Bronchial epithelial cell (primary cell): ENCODE measurements around the gene ZFP1. TPM values are rescaled to one million over a fixed set of nuclear protein-coding genes. Genes with fewer than 3 reads are reported as not detected.

Experiments used
- DNase-seq: peaks from one replicate; pipeline ENCODE4 v3.0.0-alpha.2; 2010; ENCODE audit warnings: low read depth
- FAIRE-seq: peaks from 2 replicates; lab custom pipeline; 2011; peaks lifted over from hg19 to GRCh38; lab: Jason Lieb, UNC
- H3K27me3 ChIP-seq: 2 replicates; pipeline ENCODE4 v1.5.1; 2011; ENCODE audit warnings: low read length; ENCODE audit not compliant: control insufficient read depth, insufficient read depth
- H3K36me3 ChIP-seq: 2 replicates; pipeline ENCODE4 v1.5.1; 2011; ENCODE audit warnings: low read length; ENCODE audit not compliant: control insufficient read depth, insufficient read depth
- H3K4me3 ChIP-seq: 2 replicates; pipeline ENCODE4 v1.5.1; 2011; ENCODE audit warnings: mild to moderate bottlenecking, low read depth, low read length, control low read depth
- total RNA-seq: library from RNA; depleted of rRNA; stranded (reverse); fragments of >200 nt; gene quantifications from 2 replicates; pipeline ENCODE4 v1.2.1, GENCODE V29; 2014
- TF ChIP-seq, protein P1 (sequence below): IDR thresholded peaks from 2 replicates; pipeline ENCODE4 v1.5.1; 2011; ENCODE audit warnings: mild to moderate bottlenecking, moderate library complexity, low read length, control low read depth, inconsistent platforms; ENCODE audit not compliant: insufficient read depth, severe bottlenecking

Gene ZFP1
- total RNA-seq, 1 donor from 2014 or later, result 10.5 TPM

DNA sequence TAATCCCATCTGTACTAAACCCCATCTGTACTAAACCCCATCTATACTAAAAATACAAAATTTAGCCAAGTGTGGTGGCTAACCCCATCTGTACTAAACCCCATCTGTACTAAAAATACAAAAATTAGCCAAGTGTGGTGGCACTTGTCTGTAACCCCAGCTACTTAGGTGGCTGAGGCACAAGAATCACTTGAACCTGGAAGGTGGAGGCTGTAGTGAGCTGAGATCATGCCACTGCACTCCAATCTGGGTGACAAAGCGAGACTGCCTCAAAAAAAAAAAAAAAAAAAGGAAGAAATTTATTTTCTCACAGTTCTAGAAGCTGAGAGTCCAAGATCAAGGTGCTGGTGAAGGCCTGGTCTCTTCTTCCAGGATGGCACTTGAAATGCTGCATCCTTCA, 12.1 kb downstream of the ZFP1 start:
- Histone ChIP-seq H3K4me3 (no peak overlapping the region), H3K27me3 (no peaks in the 10 kb centered on the region), H3K36me3 (peaks cover 1% of the 10 kb centered on the region)
- DNase-seq (no peak), FAIRE-seq (no peak)
- TF ChIP-seq, protein P1, sequence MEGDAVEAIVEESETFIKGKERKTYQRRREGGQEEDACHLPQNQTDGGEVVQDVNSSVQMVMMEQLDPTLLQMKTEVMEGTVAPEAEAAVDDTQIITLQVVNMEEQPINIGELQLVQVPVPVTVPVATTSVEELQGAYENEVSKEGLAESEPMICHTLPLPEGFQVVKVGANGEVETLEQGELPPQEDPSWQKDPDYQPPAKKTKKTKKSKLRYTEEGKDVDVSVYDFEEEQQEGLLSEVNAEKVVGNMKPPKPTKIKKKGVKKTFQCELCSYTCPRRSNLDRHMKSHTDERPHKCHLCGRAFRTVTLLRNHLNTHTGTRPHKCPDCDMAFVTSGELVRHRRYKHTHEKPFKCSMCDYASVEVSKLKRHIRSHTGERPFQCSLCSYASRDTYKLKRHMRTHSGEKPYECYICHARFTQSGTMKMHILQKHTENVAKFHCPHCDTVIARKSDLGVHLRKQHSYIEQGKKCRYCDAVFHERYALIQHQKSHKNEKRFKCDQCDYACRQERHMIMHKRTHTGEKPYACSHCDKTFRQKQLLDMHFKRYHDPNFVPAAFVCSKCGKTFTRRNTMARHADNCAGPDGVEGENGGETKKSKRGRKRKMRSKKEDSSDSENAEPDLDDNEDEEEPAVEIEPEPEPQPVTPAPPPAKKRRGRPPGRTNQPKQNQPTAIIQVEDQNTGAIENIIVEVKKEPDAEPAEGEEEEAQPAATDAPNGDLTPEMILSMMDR, result no peak

DNA sequence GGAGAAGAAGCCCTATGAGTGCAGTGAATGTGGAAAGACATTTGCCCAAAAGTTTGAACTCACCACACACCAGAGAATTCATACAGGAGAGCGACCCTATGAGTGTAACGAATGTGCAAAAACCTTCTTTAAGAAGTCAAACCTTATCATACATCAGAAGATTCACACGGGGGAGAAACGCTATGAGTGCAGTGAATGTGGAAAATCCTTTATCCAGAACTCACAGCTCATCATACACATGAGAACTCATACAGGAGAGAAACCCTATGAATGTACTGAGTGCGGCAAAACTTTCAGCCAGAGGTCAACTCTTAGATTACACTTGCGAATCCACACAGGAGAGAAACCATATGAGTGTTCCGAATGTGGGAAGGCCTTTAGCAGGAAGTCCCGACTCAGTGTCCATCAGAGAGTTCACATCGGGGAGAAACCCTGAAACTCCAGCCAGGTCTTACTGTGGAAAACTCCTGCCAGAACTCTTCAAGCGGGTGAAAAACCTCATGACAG, 21.6 kb downstream of the ZFP1 start:
- DNase-seq (no peak), FAIRE-seq (no peak)
- no peaks in the 10 kb centered on the region for H3K27me3 ChIP-seq
- H3K4me3 ChIP-seq, result no peak overlapping the region
- H3K36me3 ChIP-seq, result peaks cover 6% of the 10 kb centered on the region
- TF ChIP-seq, protein P1, result no peak

DNA sequence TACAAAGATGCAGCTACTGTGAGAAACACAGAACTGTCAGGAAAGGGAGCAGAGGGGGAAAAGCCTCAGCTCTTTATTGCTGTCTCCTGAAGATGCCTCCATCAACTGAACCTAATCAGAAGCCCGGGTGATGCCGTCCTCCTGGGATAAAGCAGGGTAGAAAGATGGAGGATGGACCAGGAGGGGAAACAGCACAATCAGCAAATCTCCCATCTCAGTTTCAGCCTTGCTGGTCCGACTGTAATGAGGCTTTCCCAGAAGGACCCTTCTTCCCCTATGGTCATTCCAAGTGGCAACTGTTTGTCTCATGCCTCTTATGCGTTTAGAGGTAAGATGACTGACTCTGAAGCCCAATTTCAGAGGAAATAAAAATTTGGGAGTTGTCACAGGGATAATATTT, 24.3 kb downstream of the ZFP1 start:
- Histone ChIP-seq H3K27me3 (no peaks in the 10 kb centered on the region), H3K4me3 (no peak overlapping the region), H3K36me3 (peaks cover 4% of the 10 kb centered on the region)
- no peak for FAIRE-seq
- DNase-seq, result no peak
- TF ChIP-seq, protein P1, result no peak

DNA sequence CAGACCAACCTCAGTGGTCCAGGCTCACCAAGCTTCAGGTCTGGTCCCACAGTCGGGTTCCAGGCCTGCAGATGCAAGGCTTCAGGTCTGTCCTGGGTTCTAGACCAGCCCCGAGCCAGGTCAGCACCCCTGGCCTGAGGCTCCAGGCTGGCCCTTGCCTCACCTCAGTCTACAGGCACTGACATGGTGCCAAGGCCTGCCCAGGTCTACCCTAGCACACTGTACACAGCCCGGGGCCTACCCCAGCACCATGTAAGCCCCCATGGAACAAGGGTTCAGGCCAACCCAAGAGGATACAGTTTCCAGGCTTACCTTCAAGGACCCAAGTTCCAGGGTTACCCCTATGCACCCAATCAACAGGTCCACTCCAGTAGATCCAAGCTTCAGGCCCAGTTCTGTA, 26.8 kb downstream of the ZFP1 start:
- TF ChIP-seq, protein P1, result no peak
- Histone ChIP-seq H3K4me3 (no peak overlapping the region), H3K36me3 (no peaks in the 10 kb centered on the region), H3K27me3 (no peaks in the 10 kb centered on the region)
- DNase-seq (no peak), FAIRE-seq (no peak)

DNA sequence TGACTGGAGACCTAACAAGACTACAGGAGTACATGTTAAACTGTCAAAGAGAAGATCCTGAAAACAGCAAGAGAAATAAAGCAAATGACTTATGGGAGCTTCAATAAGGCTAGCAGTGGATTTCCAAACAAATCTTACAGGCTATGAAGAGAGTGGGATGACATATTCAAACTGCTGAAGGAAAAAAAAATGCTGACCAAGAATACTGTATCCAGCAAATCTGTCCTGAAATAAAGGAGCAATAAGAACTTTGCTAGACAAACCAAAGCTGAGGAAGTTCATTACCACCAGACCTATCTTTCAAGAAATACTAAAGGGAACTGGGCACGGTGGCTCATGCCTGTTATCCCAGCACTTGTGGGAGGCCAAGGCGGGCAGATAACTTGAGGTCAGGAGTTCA, 28.6 kb downstream of the ZFP1 start:
- Histone ChIP-seq H3K4me3 (no peak overlapping the region), H3K27me3 (no peaks in the 10 kb centered on the region), H3K36me3 (no peaks in the 10 kb centered on the region)
- TF ChIP-seq, protein P1, result no peak
- no peak for DNase-seq
- no peak for FAIRE-seq

DNA sequence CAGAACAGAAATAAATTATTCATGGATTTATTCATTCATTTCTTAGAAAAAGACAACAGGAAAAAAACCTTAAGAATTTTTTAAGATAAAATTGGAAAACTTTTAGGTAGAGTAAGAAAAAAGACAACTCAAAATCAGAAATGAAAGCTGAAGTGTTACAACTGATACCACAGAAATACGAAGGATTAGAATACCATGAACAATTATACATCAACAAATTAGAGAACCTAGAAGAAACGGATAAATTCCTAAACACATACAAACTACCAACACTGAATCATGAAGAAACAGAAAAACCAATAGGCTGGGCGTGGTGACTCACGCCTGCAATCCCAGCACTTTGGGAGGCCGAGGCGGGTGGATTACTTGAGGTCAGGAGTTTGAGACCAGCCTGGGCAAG, 30.9 kb downstream of the ZFP1 start:
- no peaks in the 10 kb centered on the region for H3K36me3 ChIP-seq
- no peak for DNase-seq
- TF ChIP-seq, protein P1, result no peak
- FAIRE-seq, result no peak
- H3K4me3 ChIP-seq, result no peak overlapping the region
- no peaks in the 10 kb centered on the region for H3K27me3 ChIP-seq
